Measurements from ENCODE around the gene CAMKK1. TPM values are rescaled to one million over a fixed set of nuclear protein-coding genes. Genes with fewer than 3 reads are reported as not detected.

Gene CAMKK1
- total and polyA plus RNA-seq, 2 experiments from 2014 or later = 4.3 to 7.1 TPM

GRCh38 chr17:3903051-3903825 is 10.4 kb upstream of the CAMKK1 start (continued):
- no peak for TF ChIP-seq ZNF462 (CRISPR knock-in tag; IDR thresholded peaks at IDR 0.05)
- TF ChIP-seq EZH2phosphoT487 (IDR thresholded peaks at IDR 0.05; ENCODE audit: unreplicated experiment) = no peak
- TF ChIP-seq EZH2 (IDR thresholded peaks at IDR 0.05; ENCODE audit: low read depth, unreplicated experiment) = no peak

GRCh38 chr17:3900646-3901045 is 7.8 kb upstream of the CAMKK1 start:
- no peak overlapping the region for H3K27ac Mint-ChIP-seq
- TF ChIP-seq EZH2phosphoT487 (IDR thresholded peaks at IDR 0.05; ENCODE audit: unreplicated experiment) (no peak), CREB1 (CRISPR knock-in tag; IDR thresholded peaks at IDR 0.05; ENCODE audit: low read depth) (no peak), JUNB (IDR thresholded peaks at IDR 0.05; ENCODE audit: unreplicated experiment) (no peak), POLR2AphosphoS5 (IDR thresholded peaks at IDR 0.05; ENCODE audit: low read depth) (no peak), NANOG (IDR thresholded peaks at IDR 0.05; ENCODE audit: borderline replicate concordance) (no peak), ZNF462 (CRISPR knock-in tag; IDR thresholded peaks at IDR 0.05) (no peak), EZH2 (IDR thresholded peaks at IDR 0.05; ENCODE audit: low read depth, unreplicated experiment) (no peak)

More at GRCh38 chr17:3900646-3901045, 7.8 kb upstream of the CAMKK1 start:
- Histone ChIP-seq H2AFZ (no peak overlapping the region), H3F3A (replicated peaks; ENCODE audit: low read depth) (no peaks in the 10 kb centered on the region), H3K4me1 (ENCODE audit: insufficient read depth) (peaks cover 13% of the 10 kb centered on the region), H3K36me3 (ENCODE audit: insufficient read depth) (no peaks in the 10 kb centered on the region), H3K27me3 (ENCODE audit: insufficient read depth) (no peaks in the 10 kb centered on the region), H3K27ac (ENCODE audit: low read depth) (no peak overlapping the region), H4K20me1 (replicated peaks; ENCODE audit: insufficient read depth) (no peaks in the 10 kb centered on the region), H3K4me3 (no peak overlapping the region), H3K4me2 (no peak overlapping the region), H3K9me2 (ENCODE audit: insufficient read depth) (no peaks in the 10 kb centered on the region), H3K79me2 (replicated peaks; ENCODE audit: insufficient read depth) (no peaks in the 10 kb centered on the region)
- H3K4me1 Mint-ChIP-seq = peaks cover 10% of the 10 kb centered on the region
- no peaks in the 10 kb centered on the region; the same call in 2 of the 3 replicates for H3K9me3 Mint-ChIP-seq
- no peak overlapping the region for H3K4me3 Mint-ChIP-seq
- peaks cover 7% of the 10 kb centered on the region for H3K27me3 Mint-ChIP-seq (ENCODE audit: insufficient read depth, low read depth, poor library complexity)
- no peaks in the 10 kb centered on the region for H3K36me3 Mint-ChIP-seq (ENCODE audit: low read depth)
- DNase-seq (ENCODE audit: low spot score) (no peak), ATAC-seq (no peak)

Measured in GM23338 (cell line).